ENCODE results near the gene CYP4A11.
"Not testable (repeated sequence)": the region's sequence is repeated elsewhere in the genome, so short reads cannot be mapped to it uniquely, and the experiment has no call there.

CYP4A11 gene

GRCh38 chr1:46903481-46903880, 37.8 kb downstream of the CYP4A11 start:
- DNase-seq: no peak

GRCh38 chr1:46900401-46900800, 40.9 kb downstream of the CYP4A11 start:
- DNase-seq: no peak

- DNase-seq: not testable (repeated sequence)
Observed at GRCh38 chr1:46881656-46882055, 59.6 kb downstream of the CYP4A11 start.
